ENCODE results near the gene SCN10A. TPM values are rescaled to one million over a fixed set of nuclear protein-coding genes. Genes with fewer than 3 reads are reported as not detected.

SCN10A gene
- total RNA-seq, 4 donors from 2014 or later: not detected

DNA sequence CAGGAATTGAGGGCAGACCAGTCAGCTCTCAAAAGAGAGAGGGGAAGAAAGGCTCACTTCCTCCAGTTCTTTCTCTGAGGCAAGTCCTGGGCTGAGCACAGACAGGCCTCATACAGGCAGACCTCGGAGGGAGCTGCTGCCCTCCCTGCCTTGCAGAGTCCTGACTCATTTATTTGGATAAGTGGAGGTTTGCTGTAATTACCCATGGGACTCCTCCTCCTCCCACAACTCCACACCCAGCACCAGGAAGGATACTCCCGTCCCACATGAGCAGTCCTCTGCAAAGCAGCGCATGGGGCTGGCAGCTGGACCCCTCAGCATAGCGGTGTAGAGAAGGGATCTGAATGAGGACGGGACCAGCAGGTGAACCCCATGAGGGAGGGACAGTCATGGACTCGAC lies 13.4 kb upstream of the SCN10A start:
- 55% methylated on average over 6 of the region's 6 CpGs for WGBS
- H3K9me3 ChIP-seq: no peaks in the 10 kb centered on the region
- no peaks in the 10 kb centered on the region for H3K27me3 ChIP-seq
- H3K4me1 ChIP-seq: peaks cover 2% of the 10 kb centered on the region
- no peak for DNase-seq (ENCODE audit: low spot score in 2 of 2)
- no peaks in the 10 kb centered on the region for H3K36me3 ChIP-seq
- H3K4me3 ChIP-seq: no peak overlapping the region
- H3K27ac ChIP-seq: no peak overlapping the region
- no peak for TF ChIP-seq POLR2A (IDR thresholded peaks at IDR 0.05)
- no peak for TF ChIP-seq EP300 (IDR thresholded peaks at IDR 0.05)
- TF ChIP-seq, protein P1, sequence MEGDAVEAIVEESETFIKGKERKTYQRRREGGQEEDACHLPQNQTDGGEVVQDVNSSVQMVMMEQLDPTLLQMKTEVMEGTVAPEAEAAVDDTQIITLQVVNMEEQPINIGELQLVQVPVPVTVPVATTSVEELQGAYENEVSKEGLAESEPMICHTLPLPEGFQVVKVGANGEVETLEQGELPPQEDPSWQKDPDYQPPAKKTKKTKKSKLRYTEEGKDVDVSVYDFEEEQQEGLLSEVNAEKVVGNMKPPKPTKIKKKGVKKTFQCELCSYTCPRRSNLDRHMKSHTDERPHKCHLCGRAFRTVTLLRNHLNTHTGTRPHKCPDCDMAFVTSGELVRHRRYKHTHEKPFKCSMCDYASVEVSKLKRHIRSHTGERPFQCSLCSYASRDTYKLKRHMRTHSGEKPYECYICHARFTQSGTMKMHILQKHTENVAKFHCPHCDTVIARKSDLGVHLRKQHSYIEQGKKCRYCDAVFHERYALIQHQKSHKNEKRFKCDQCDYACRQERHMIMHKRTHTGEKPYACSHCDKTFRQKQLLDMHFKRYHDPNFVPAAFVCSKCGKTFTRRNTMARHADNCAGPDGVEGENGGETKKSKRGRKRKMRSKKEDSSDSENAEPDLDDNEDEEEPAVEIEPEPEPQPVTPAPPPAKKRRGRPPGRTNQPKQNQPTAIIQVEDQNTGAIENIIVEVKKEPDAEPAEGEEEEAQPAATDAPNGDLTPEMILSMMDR (IDR thresholded peaks at IDR 0.05): no peak
- no peak for TF ChIP-seq POLR2AphosphoS5 (IDR thresholded peaks at IDR 0.05)

DNA sequence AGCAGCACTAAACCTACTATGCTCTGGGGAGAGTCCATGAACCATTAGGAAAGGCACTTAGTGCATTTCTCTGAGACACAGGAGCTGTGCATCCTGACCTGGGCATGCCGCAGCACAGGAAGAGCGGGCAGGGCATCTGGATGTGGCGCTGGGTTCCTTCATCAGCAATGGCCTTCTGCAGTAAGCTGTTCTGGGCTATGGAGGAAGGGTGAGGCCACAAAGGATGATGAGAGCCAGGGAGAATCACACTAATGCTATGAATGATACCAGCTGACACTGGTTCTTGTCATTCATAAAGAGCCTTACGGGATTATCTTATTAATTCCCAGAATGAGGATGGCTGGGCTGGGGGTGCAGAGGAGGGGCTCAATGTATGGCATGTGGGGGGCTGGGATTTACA lies 12.7 kb upstream of the SCN10A start:
- Histone ChIP-seq H3K27me3 (no peaks in the 10 kb centered on the region), H3K27ac (no peak overlapping the region), H3K4me3 (no peak overlapping the region), H3K36me3 (no peaks in the 10 kb centered on the region), H3K4me1 (no peaks in the 10 kb centered on the region), H3K9me3 (no peaks in the 10 kb centered on the region)
- WGBS: 87% methylated on average over 4 of the region's 4 CpGs
- TF ChIP-seq, protein P1 (IDR thresholded peaks at IDR 0.05): no peak
- TF ChIP-seq POLR2AphosphoS5 (IDR thresholded peaks at IDR 0.05) (no peak), POLR2A (IDR thresholded peaks at IDR 0.05) (no peak), EP300 (IDR thresholded peaks at IDR 0.05) (no peak)
- DNase-seq (ENCODE audit: low spot score in 2 of 2): no peak

DNA sequence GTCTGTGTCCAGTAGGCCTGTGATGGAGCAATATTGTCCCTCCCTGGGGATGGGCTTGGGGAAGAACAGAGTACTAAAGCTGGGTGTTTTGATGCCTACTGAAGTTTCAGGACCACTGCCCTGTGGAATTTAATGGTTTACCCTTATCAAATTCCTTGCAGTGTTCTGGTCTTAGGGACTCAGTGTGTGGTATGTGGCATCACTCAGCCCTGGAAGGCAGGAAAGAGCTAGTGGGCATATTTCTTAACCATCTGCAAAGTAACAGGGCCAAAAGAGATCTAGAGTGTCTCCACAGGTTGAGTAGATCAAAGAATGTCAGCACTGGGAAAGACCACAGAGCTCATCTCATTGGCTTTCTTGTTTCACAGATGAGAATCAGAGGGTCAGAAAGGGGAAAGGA lies 11.8 kb upstream of the SCN10A start:
- H3K27me3 ChIP-seq: no peaks in the 10 kb centered on the region
- no peak overlapping the region for H3K27ac ChIP-seq
- no peak overlapping the region for H3K4me3 ChIP-seq
- TF ChIP-seq POLR2A (IDR thresholded peaks at IDR 0.05) (no peak), EP300 (IDR thresholded peaks at IDR 0.05) (no peak), POLR2AphosphoS5 (IDR thresholded peaks at IDR 0.05) (no peak)
- TF ChIP-seq, protein P1 (IDR thresholded peaks at IDR 0.05): no peak
- H3K4me1 ChIP-seq: no peaks in the 10 kb centered on the region
- no peaks in the 10 kb centered on the region for H3K9me3 ChIP-seq
- H3K36me3 ChIP-seq: no peaks in the 10 kb centered on the region
- DNase-seq (ENCODE audit: low spot score in 2 of 2): no peak

- Histone ChIP-seq H3K9me3 (no peaks in the 10 kb centered on the region), H3K27me3 (no peaks in the 10 kb centered on the region), H3K36me3 (no peaks in the 10 kb centered on the region), H3K4me3 (no peak overlapping the region), H3K27ac (no peak overlapping the region), H3K4me1 (no peaks in the 10 kb centered on the region)
- DNase-seq (ENCODE audit: low spot score in 2 of 2): no peak
- WGBS: 83% methylated on average over 2 of the region's 2 CpGs
- no peak for TF ChIP-seq POLR2AphosphoS5 (IDR thresholded peaks at IDR 0.05)
- TF ChIP-seq, protein P1 (IDR thresholded peaks at IDR 0.05): no peak
- TF ChIP-seq EP300 (IDR thresholded peaks at IDR 0.05): no peak
- no peak for TF ChIP-seq POLR2A (IDR thresholded peaks at IDR 0.05)
These were observed 10.0 kb upstream of the SCN10A start for GRCh38 chr3:38826001-38826400.

- TF ChIP-seq, protein P1 (IDR thresholded peaks at IDR 0.05): no peak
- TF ChIP-seq POLR2AphosphoS5 (IDR thresholded peaks at IDR 0.05): no peak
- TF ChIP-seq EP300 (IDR thresholded peaks at IDR 0.05): no peak
- no peak for TF ChIP-seq POLR2A (IDR thresholded peaks at IDR 0.05)
- 72% methylated on average over 4 of the region's 4 CpGs for WGBS
- H3K9me3 ChIP-seq: no peaks in the 10 kb centered on the region
These were observed 8.3 kb upstream of the SCN10A start for GRCh38 chr3:38824349-38824748.

More at GRCh38 chr3:38824349-38824748, 8.3 kb upstream of the SCN10A start:
- Histone ChIP-seq H3K4me3 (no peak overlapping the region), H3K27me3 (no peaks in the 10 kb centered on the region), H3K36me3 (no peaks in the 10 kb centered on the region), H3K27ac (no peak overlapping the region), H3K4me1 (no peaks in the 10 kb centered on the region)
- no peak for DNase-seq (ENCODE audit: low spot score in 2 of 2)

Measured in suprapubic skin (tissue), 4 donors.